GM12892 (cell line): ENCODE measurements around the gene FGF19.

Experiments used
- POLR2A ChIP-seq: IDR thresholded peaks from 2 replicates; pipeline ENCODE4 v1.6.1; 2011; ENCODE audit warnings: low read depth, low read length, control low read depth
- POLR2AphosphoS5 ChIP-seq: IDR thresholded peaks from 2 replicates; pipeline ENCODE4 v1.6.1; 2011; ENCODE audit warnings: low read depth, low read length, control low read depth

DNA sequence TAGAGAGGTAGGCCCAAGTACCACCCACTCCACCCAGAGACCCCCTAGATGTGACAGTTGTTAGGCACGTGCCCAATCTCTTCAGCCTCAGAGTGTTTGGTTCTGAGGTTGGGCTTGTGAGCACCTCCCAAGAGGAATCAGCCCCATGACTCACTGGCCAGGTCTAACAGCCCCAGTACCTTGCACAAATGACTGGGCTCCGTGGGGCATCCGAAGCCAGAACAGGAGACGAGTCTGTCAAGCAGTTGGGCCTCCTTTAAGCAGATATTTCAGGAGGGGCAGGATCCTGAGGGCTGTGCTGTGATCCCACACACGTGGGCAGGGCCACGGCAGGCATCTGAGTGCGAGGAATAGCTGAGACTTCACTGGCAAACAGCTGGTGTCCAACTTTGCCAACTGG is 29.1 kb upstream of the FGF19 start:
- TF ChIP-seq POLR2A (no peak), POLR2AphosphoS5 (no peak)
